Thoracic aorta (tissue), 2 donors: ENCODE data around the gene EIF2B4. TPM values are rescaled to one million over a fixed set of nuclear protein-coding genes. Genes with fewer than 3 reads are reported as not detected.

Source experiments
- ATAC-seq: fragments of 150-250 bp; one replicate; pipeline ENCODE4 v1.8.0; 2017; ENCODE audit warnings: low read depth; ENCODE audit not compliant: insufficient number of reproducible peaks, low FRiP score
- DNase-seq: peaks from one replicate; pipeline ENCODE4 v3.0.0-alpha.2; 2020; ENCODE audit warnings: low spot score
- H3K27ac ChIP-seq, 2 donors: fragments of 200-600 bp; sonication (generic); 1 replicate in 1 of 2; 2 replicates in 1 of 2; pipeline ENCODE4 v1.5.1; 2016; ENCODE audit warnings: mild to moderate bottlenecking in 2 of 2, moderate library complexity in 2 of 2
- H3K27me3 ChIP-seq: fragments of 200-600 bp; sonication (generic); replicated peaks from 2 replicates; pipeline ENCODE4 v1.6.0; 2016; ENCODE audit warnings: mild to moderate bottlenecking; ENCODE audit not compliant: insufficient read depth
- H3K36me3 ChIP-seq: fragments of 200-600 bp; sonication (generic); one replicate; pipeline ENCODE4 v1.5.1; 2016
- H3K4me1 ChIP-seq, 2 donors: fragments of 200-600 bp; sonication (generic); 1 replicate in 1 of 2; 2 replicates in 1 of 2; pipeline versions ENCODE4 v1.5.1 to v1.6.0; 2016; ENCODE audit warnings: low read depth in 2 of 2, mild to moderate bottlenecking in 1 of 2; ENCODE audit not compliant: control insufficient read depth in 1 of 2
- H3K4me3 ChIP-seq: fragments of 200-600 bp; sonication (generic); 2 replicates; pipeline ENCODE4 v1.5.1; 2016; ENCODE audit warnings: mild to moderate bottlenecking
- H3K9me3 ChIP-seq: fragments of 200-600 bp; sonication (generic); 2 replicates; pipeline ENCODE4 v1.5.1; 2016
- total RNA-seq, 2 donors: library from RNA; depleted of rRNA; stranded (reverse); fragments of >200 nt; gene quantifications; one replicate each; pipeline versions ENCODE4 v1.1.0 to v1.2.3, GENCODE V29; 2016
- TF ChIP-seq, protein P1 (sequence below): fragments of 200-600 bp; sonication (generic); IDR thresholded peaks from one replicate; pipeline ENCODE4 v1.5.1; 2019; ENCODE audit warnings: antibody characterized with exemption

The EIF2B4 gene
- total RNA-seq, 2 donors from 2014 or later = 31.5 to 55.4 TPM

DNA sequence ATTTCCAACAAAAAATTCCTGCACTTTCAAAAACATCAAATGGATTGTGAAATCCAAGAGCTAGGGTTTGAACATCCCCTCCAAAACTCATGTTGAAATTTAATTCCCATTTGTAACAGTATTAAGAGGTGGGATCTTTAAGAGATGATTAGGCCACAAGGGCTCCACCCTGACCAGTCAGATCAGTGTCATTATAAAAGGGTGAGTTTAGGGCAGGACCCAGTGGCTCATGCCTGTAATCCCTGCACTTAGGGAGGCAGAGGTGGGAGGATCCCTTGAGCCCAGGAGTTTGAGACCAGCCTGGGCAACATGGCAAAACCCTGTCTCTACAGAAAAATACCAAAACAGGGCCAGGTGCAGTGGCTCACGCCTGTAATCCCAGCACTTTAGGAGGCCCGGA, 22.5 kb downstream of the EIF2B4 start:
- Histone ChIP-seq H3K9me3 (no peaks in the 10 kb centered on the region), H3K36me3 (peaks cover 1% of the 10 kb centered on the region), H3K27ac (no peak overlapping the region), H3K4me3 (no peak overlapping the region), H3K4me1 (no peaks in the 10 kb centered on the region), H3K27me3 (no peaks in the 10 kb centered on the region)
- ATAC-seq (no peak), DNase-seq (no peak)
- TF ChIP-seq, protein P1, sequence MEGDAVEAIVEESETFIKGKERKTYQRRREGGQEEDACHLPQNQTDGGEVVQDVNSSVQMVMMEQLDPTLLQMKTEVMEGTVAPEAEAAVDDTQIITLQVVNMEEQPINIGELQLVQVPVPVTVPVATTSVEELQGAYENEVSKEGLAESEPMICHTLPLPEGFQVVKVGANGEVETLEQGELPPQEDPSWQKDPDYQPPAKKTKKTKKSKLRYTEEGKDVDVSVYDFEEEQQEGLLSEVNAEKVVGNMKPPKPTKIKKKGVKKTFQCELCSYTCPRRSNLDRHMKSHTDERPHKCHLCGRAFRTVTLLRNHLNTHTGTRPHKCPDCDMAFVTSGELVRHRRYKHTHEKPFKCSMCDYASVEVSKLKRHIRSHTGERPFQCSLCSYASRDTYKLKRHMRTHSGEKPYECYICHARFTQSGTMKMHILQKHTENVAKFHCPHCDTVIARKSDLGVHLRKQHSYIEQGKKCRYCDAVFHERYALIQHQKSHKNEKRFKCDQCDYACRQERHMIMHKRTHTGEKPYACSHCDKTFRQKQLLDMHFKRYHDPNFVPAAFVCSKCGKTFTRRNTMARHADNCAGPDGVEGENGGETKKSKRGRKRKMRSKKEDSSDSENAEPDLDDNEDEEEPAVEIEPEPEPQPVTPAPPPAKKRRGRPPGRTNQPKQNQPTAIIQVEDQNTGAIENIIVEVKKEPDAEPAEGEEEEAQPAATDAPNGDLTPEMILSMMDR = no peak

DNA sequence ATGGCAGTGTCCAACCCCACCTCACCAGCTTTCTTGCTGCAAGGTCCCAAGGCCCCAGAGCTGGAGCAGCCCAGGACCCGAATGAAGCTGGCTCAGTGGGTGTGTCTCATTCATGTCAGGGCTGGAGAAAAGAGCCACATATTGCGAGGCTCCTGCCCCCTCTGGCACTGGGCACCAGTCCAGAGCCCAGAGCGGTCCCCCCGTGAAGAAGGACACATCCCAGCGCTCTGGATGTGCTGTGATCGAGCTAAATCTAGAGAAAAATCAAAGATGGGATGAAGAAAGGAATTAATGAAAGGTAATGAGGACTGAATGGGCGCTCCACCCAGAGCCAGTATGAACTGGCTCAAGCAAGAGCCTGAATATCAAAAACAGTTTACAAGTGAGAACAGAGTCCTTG, 34.0 kb downstream of the EIF2B4 start:
- H3K9me3 ChIP-seq = no peaks in the 10 kb centered on the region
- ATAC-seq (no peak), DNase-seq (no peak)
- H3K4me1 ChIP-seq = no peaks in the 10 kb centered on the region
- peaks cover 52% of the 10 kb centered on the region for H3K36me3 ChIP-seq
- H3K4me3 ChIP-seq = no peak overlapping the region
- no peaks in the 10 kb centered on the region for H3K27me3 ChIP-seq
- H3K27ac ChIP-seq = no peak overlapping the region
- TF ChIP-seq, protein P1 = no peak

DNA sequence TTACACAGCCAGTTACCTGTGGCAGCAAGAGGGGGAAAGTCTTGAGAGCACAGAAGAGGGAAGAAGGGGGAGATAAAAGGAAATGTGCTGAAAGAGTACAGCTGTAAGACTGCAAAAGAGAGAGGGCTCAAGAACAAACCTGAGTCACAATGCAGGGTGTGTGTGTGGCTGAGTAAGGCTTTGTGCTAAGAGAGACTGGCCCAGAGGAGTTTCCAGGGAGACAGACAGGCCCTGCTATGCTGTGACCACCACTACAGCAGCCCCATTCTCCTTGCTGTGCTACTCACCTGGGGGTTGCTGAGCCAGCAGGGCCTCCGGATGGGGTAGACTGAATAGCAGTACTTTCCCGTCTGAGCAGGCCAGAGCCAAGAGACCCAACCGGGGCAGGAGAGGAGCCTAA, 34.8 kb downstream of the EIF2B4 start:
- Histone ChIP-seq H3K4me1 (no peaks in the 10 kb centered on the region), H3K27ac (no peak overlapping the region), H3K36me3 (peaks cover 46% of the 10 kb centered on the region), H3K4me3 (no peak overlapping the region), H3K27me3 (no peaks in the 10 kb centered on the region), H3K9me3 (no peaks in the 10 kb centered on the region)
- DNase-seq = no peak
- TF ChIP-seq, protein P1 = no peak
- ATAC-seq = no peak

DNA sequence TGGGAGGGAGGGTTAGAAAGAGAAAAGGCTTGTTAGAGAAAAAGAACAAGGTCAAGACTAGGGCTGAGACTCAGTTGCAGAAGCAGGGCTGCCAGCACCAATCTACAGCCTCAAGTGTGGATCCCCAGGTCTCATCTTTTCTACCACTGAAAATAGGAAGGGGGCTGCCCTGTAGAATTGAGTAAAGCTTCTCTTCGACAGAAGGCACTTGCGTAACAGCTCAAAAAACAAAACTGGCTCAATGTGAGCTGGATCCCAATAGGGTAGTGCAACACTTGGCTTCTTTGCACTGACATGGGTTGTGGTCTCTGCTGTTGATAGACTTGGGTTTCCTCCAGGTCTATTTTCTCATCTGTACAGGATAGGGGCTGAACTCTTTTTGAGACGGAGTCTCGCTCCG, 45.4 kb downstream of the EIF2B4 start:
- no peak overlapping the region for H3K27ac ChIP-seq
- peaks cover 6 to 24% of the 10 kb centered on the region in 2 donors for H3K4me1 ChIP-seq
- peaks cover 29% of the 10 kb centered on the region for H3K36me3 ChIP-seq
- H3K27me3 ChIP-seq = no peaks in the 10 kb centered on the region
- DNase-seq (no peak), ATAC-seq (no peak)
- TF ChIP-seq, protein P1 = no peak
- no peaks in the 10 kb centered on the region for H3K9me3 ChIP-seq
- H3K4me3 ChIP-seq = no peak overlapping the region

DNA sequence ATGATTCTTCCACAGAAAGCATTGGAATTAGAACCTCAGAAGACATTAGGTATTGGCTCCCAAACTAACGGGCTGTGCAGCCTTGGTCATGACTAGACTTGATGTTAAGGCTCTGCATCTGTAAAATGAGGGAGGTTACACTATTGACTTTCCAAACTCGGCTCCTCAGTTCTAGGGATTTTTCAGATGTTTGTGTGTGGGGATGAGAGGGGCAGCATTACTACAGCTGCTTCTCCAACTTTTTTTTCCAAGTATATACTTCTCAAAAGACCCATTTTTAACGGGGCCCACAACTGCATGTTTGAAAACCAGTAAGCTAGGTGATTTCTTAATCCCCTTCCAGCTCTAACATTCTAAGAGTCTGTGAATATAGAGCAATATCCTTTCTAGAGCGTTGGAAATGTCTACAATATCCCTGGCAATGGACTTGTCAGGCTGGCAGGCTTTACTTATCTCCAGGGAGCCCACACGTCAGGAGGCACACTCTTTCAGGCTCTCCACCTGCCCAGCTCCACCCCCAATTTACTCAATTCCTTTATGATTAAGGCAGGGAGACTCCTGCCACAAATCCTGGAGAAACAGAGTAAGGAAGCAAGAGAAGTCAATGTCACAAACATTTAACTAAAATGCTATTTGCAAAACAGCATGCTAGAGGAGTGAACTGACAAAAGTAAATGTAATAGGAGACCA, 46.4 kb downstream of the EIF2B4 start:
- H3K9me3 ChIP-seq = no peaks in the 10 kb centered on the region
- TF ChIP-seq, protein P1 = no peak
- no peak for DNase-seq
- H3K4me3 ChIP-seq = peak overlapping the region; percentile 84
- peaks cover 22% of the 10 kb centered on the region for H3K36me3 ChIP-seq
- H3K27ac ChIP-seq = peak overlapping the region; percentile 86
- H3K27me3 ChIP-seq = no peaks in the 10 kb centered on the region
- peaks cover 6 to 24% of the 10 kb centered on the region in 2 donors for H3K4me1 ChIP-seq
- ATAC-seq = no peak
